ENCODE measurements around the gene MORN5. TPM values are rescaled to one million over a fixed set of nuclear protein-coding genes. Genes with fewer than 3 reads are reported as not detected.

MORN5 gene
- total RNA-seq, 2 donors from 2014 or later: 0.81 TPM; not detected in 1

DNA sequence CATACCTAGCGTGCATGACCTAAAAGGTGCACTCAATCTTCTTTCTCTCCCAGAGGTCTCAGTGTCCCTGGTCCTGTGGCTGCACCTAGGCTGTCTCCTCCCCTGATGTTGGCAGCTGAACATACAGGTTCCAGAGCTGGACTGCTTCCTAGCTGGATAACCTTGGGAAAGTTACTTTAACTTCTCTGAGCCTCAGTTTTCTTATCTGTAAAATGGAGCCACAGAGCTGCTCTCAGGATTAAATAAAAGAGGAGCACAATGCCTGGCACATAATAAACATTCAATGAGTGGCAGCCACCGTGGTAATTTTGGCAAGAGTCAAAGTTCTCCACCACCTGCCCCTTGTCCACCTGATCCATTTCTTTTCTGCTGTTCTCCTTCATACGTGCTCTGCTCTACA is 14.0 kb downstream of the MORN5 start:
- Mint-ChIP-seq H3K4me1 (no peaks in the 10 kb centered on the region), H3K4me3 (no peak overlapping the region), H3K9me3 (no peaks in the 10 kb centered on the region), H3K27me3 (ENCODE audit: insufficient read depth) (peaks cover 17% of the 10 kb centered on the region), H3K27ac (no peak overlapping the region), H3K36me3 (ENCODE audit: low read depth) (no peaks in the 10 kb centered on the region)
- Histone ChIP-seq H3K27me3 (ENCODE audit: control insufficient read depth, insufficient read depth, low read length, poor library complexity, severe bottlenecking) (peaks cover 10% of the 10 kb centered on the region), H3K9ac (ENCODE audit: extremely low read depth, low read length, poor library complexity, severe bottlenecking) (no peak overlapping the region), H3K9me3 (ENCODE audit: control insufficient read depth, low read length) (no peaks in the 10 kb centered on the region), H3K36me3 (ENCODE audit: control insufficient read depth, insufficient read depth, low read length) (no peaks in the 10 kb centered on the region), H3K27ac (ENCODE audit: low read depth, low read length) (no peak overlapping the region), H3K4me3 (ENCODE audit: low read length) (no peak overlapping the region), H3K4me1 (ENCODE audit: control insufficient read depth, insufficient read depth, low read length) (no peaks in the 10 kb centered on the region)
- no peak for TF ChIP-seq CTCF (conservative IDR thresholded peaks at IDR 0.05)
- DNase-seq: no peak
- 80 to 88% methylated on average over 3 of the region's 3 CpGs for WGBS, 2 experiments (ENCODE audit: insufficient coverage in 1 of 2, insufficient read length in 1 of 2)

DNA sequence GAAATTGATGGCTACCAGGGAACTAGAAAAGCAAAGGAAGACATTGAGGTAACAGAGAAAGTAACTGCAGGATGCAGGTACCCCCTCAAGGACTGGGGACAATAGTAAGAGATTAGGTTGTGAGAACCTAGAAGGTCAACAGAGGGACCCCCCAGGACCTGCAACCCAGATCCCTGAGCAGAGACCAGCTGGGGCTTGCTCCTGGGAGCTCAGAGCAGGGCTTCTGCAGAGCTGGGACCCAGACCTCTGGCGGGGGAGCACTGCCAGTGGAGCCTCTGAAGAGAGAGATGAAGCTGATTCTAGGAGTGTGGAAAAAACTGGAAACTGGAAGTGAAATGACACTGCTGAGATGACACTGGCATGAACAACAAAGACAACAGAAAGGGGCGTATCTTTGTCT is 17.2 kb downstream of the MORN5 start:
- 78 to 95% methylated on average over 2 of the region's 2 CpGs for WGBS, 2 experiments (ENCODE audit: insufficient coverage in 1 of 2, insufficient read length in 1 of 2)
- Mint-ChIP-seq H3K9me3 (no peaks in the 10 kb centered on the region), H3K4me1 (no peaks in the 10 kb centered on the region), H3K36me3 (ENCODE audit: low read depth) (no peaks in the 10 kb centered on the region), H3K4me3 (no peak overlapping the region), H3K27me3 (ENCODE audit: insufficient read depth) (peaks cover 14% of the 10 kb centered on the region), H3K27ac (no peak overlapping the region)
- TF ChIP-seq CTCF (conservative IDR thresholded peaks at IDR 0.05): no peak
- Histone ChIP-seq H3K9ac (ENCODE audit: extremely low read depth, low read length, poor library complexity, severe bottlenecking) (no peak overlapping the region), H3K4me3 (ENCODE audit: low read length) (no peak overlapping the region), H3K36me3 (ENCODE audit: control insufficient read depth, insufficient read depth, low read length) (no peaks in the 10 kb centered on the region), H3K4me1 (ENCODE audit: control insufficient read depth, insufficient read depth, low read length) (no peaks in the 10 kb centered on the region), H3K9me3 (ENCODE audit: control insufficient read depth, low read length) (no peaks in the 10 kb centered on the region), H3K27ac (ENCODE audit: low read depth, low read length) (no peak overlapping the region), H3K27me3 (ENCODE audit: control insufficient read depth, insufficient read depth, low read length, poor library complexity, severe bottlenecking) (peaks cover 10% of the 10 kb centered on the region)
- no peak for DNase-seq

GRCh38 chr9:122179054-122179689 is 19.5 kb downstream of the MORN5 start:
- H3K4me3 ChIP-seq (ENCODE audit: low read length): no peak overlapping the region
- Mint-ChIP-seq H3K36me3 (ENCODE audit: low read depth) (no peaks in the 10 kb centered on the region), H3K4me3 (no peak overlapping the region), H3K27ac (no peak overlapping the region), H3K9me3 (no peaks in the 10 kb centered on the region), H3K27me3 (ENCODE audit: insufficient read depth) (peaks cover 5% of the 10 kb centered on the region), H3K4me1 (no peaks in the 10 kb centered on the region)
- peaks cover 4% of the 10 kb centered on the region for H3K27me3 ChIP-seq (ENCODE audit: control insufficient read depth, insufficient read depth, low read length, poor library complexity, severe bottlenecking)
- 95 to 96% methylated on average over 4 to 5 of the region's 5 CpGs for WGBS, 2 experiments (ENCODE audit: insufficient coverage in 1 of 2, insufficient read length in 1 of 2)
- H3K27ac ChIP-seq (ENCODE audit: low read depth, low read length): no peak overlapping the region
- no peaks in the 10 kb centered on the region for H3K4me1 ChIP-seq (ENCODE audit: control insufficient read depth, insufficient read depth, low read length)
- H3K9ac ChIP-seq (ENCODE audit: extremely low read depth, low read length, poor library complexity, severe bottlenecking): no peak overlapping the region
- H3K9me3 ChIP-seq (ENCODE audit: control insufficient read depth, low read length): no peaks in the 10 kb centered on the region
- no peak for DNase-seq
- TF ChIP-seq CTCF (conservative IDR thresholded peaks at IDR 0.05): no peak
- H3K36me3 ChIP-seq (ENCODE audit: control insufficient read depth, insufficient read depth, low read length): no peaks in the 10 kb centered on the region

All from endodermal cell (in vitro differentiated cells).